Measurements from ENCODE around the gene SYTL3.

DNA sequence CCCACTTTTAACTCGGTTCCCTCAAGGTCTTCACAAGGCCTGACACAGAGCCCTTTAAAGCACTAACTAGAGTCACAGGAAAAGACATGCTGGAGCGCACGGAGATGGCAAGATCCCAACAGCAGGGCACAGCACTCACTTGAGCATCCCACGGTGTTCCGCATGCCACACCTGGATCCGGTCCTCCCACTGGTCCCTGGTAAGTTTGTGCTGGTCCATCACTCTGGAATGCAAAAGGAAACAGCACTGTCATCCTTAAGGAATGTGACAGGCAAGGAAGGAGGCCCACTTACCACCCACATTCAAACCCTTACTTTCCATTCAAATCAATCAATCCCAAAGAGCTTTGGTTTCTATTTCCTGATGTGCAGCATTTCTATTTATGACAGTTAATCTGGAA, 134.7 kb downstream of the SYTL3 start:
- TF ChIP-seq ZNF274 (IDR thresholded peaks at IDR 0.05; ENCODE audit: low read depth, low read length), result no peak
- no peak for TF ChIP-seq YY1 (IDR thresholded peaks at IDR 0.05; ENCODE audit: insufficient read depth, insufficient read length)

Data from NT2/D1 (cell line).